K562 (cell line): ENCODE measurements around the gene CCDC77. TPM values are rescaled to one million over a fixed set of nuclear protein-coding genes. Genes with fewer than 3 reads are reported as not detected.
A peak's percentile ranks its signal among the peaks of the same experiment; 100 is the strongest.

Experiments used
- ADNP ChIP-seq: fragments of 200-800 bp; sonication (Bioruptor generic); IDR thresholded peaks from 2 replicates; pipeline ENCODE4 v1.6.1; 2016; ENCODE audit warnings: missing genetic modification characterization, missing compliant biosample characterization
- ETV5 ChIP-seq: sonication (generic); formaldehyde crosslinking; IDR thresholded peaks from 2 replicates; pipeline ENCODE4 v1.4.0; 2020; ENCODE audit warnings: low read depth, mild to moderate bottlenecking, missing genetic modification reagents
- LEF1 ChIP-seq: fragments of 450-650 bp; IDR thresholded peaks from 2 replicates; pipeline ENCODE4 v1.6.1; 2016; ENCODE audit warnings: mild to moderate bottlenecking
- PRPF4 ChIP-seq: fragments of 200-400 bp; formaldehyde crosslinking; IDR thresholded peaks from one replicate; pipeline ENCODE4 v1.6.1; 2017; ENCODE audit warnings: low read length, low read depth, mild to moderate bottlenecking; ENCODE audit not compliant: insufficient read depth, poor library complexity, severe bottlenecking
- RBM15 ChIP-seq: fragments of 200-400 bp; formaldehyde crosslinking; IDR thresholded peaks from 2 replicates; pipeline ENCODE4 v1.6.1; 2018; ENCODE audit warnings: mild to moderate bottlenecking, low read length, moderate library complexity; ENCODE audit not compliant: insufficient read depth
- ZNF121 ChIP-seq: sonication (generic); formaldehyde crosslinking; conservative IDR thresholded peaks from 2 replicates; pipeline ENCODE4 v1.8.0; 2022; ENCODE audit warnings: missing genetic modification reagents
- ZNF584 ChIP-seq: fragments of 200-800 bp; sonication (Bioruptor generic); IDR thresholded peaks from 2 replicates; pipeline ENCODE4 v1.6.1; 2016; ENCODE audit warnings: low read depth, mild to moderate bottlenecking, missing genetic modification characterization, missing compliant biosample characterization
- polyA plus RNA-seq, 8 experiments: library from polyadenylated mRNA; depleted of rRNA in 4 of 8; stranded (reverse) in 5 of 8; unstranded in 3 of 8; fragments of >200 nt; fragmentation: Nextera tagmentation in 2 of 8; fragmentation: Illumina TruSeq in 1 of 8; extraction: Ambion mirVana in 2 of 8; extraction: Trizol in 1 of 8; gene quantifications; 2 replicates each; pipeline versions ENCODE4 v1.2.1 to v1.2.3, GENCODE V29; 2011 to 2014; ENCODE audit warnings: inconsistent platforms in 1 of 8, missing spikeins in 1 of 8
- total RNA-seq, 7 experiments: library from RNA; depleted of rRNA in 6 of 7; stranded (reverse); fragments of >200 nt in 6 of 7; fragmentation: Illumina TruSeq in 2 of 7; extraction: Trizol in 2 of 7; gene quantifications; 2 replicates each; pipeline versions ENCODE4 v1.2.1 to v1.2.3, GENCODE V29; 2011 to 2021; ENCODE audit warnings: low replicate concordance in 1 of 7
- TF ChIP-seq, protein P1 (sequence below): fragments of 450-650 bp; IDR thresholded peaks from 2 replicates; pipeline ENCODE4 v1.6.1; 2017; ENCODE audit warnings: antibody characterized with exemption, mild to moderate bottlenecking
- TF ChIP-seq, protein P2 (sequence below): fragments of 200-400 bp; formaldehyde crosslinking; IDR thresholded peaks from 2 replicates; pipeline ENCODE4 v1.6.1; 2017; ENCODE audit warnings: mild to moderate bottlenecking, low read depth, low read length, moderate library complexity
- TF ChIP-seq, protein P3 (sequence below): fragments of 250-450 bp; sonication (Bioruptor Pico); IDR thresholded peaks from 2 replicates; pipeline ENCODE4 v1.4.0; 2020
- TF ChIP-seq, protein P4 (sequence below), 3 experiments: IDR thresholded peaks in 2 of 3; conservative IDR thresholded peaks in 1 of 3; 2 replicates each; pipeline ENCODE4 v1.5.1; 2011 to 2012; ENCODE audit warnings: low read length in 3 of 3, mild to moderate bottlenecking in 3 of 3, control low read depth in 2 of 3, improper control_type of control experiment in 1 of 3, inconsistent platforms in 1 of 3, low read depth in 1 of 3, mixed read lengths in 1 of 3, moderate library complexity in 1 of 3; ENCODE audit not compliant: insufficient read depth in 2 of 3
- TF ChIP-seq, protein P5 (sequence below): fragments of 450-650 bp; conservative IDR thresholded peaks from 2 replicates; pipeline ENCODE4 v1.6.1; 2016; ENCODE audit warnings: missing genetic modification characterization, low read depth, mild to moderate bottlenecking, control low read depth, missing compliant biosample characterization

CCDC77 gene
- total and polyA plus RNA-seq, 9 of the 15 experiments (the other 6 are each of a cell fraction or from before 2014, with no cell fraction given), result 10.5 to 26.5 (median 17.8) TPM

DNA sequence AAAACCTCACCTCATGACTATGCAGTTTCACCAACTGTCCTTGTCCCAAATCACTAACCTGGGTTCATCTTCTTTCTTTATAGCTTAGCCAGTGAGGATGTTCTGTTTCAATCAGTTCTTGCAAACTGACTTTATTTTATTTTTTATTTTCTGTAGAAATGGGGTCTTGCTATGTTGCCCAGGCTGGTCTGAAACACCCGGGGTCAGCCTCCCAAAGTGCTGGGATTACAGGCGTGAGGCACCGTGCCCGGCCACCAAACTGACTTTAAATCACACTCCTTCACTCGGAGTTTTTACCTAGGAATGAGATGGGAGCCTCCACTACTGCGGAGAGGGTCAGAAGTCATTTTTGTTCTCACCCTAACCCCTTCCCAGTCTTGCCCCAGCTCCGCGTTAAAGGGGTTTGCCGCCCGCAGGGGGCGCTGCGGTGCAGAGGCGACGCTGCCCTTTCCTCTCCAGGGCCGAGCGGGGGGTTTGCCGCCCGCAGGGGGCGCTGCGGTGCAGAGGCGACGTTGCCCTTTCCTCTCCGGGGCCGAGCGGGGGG lies 51.3 kb downstream of the CCDC77 start (continued):
- TF ChIP-seq, protein P1, sequence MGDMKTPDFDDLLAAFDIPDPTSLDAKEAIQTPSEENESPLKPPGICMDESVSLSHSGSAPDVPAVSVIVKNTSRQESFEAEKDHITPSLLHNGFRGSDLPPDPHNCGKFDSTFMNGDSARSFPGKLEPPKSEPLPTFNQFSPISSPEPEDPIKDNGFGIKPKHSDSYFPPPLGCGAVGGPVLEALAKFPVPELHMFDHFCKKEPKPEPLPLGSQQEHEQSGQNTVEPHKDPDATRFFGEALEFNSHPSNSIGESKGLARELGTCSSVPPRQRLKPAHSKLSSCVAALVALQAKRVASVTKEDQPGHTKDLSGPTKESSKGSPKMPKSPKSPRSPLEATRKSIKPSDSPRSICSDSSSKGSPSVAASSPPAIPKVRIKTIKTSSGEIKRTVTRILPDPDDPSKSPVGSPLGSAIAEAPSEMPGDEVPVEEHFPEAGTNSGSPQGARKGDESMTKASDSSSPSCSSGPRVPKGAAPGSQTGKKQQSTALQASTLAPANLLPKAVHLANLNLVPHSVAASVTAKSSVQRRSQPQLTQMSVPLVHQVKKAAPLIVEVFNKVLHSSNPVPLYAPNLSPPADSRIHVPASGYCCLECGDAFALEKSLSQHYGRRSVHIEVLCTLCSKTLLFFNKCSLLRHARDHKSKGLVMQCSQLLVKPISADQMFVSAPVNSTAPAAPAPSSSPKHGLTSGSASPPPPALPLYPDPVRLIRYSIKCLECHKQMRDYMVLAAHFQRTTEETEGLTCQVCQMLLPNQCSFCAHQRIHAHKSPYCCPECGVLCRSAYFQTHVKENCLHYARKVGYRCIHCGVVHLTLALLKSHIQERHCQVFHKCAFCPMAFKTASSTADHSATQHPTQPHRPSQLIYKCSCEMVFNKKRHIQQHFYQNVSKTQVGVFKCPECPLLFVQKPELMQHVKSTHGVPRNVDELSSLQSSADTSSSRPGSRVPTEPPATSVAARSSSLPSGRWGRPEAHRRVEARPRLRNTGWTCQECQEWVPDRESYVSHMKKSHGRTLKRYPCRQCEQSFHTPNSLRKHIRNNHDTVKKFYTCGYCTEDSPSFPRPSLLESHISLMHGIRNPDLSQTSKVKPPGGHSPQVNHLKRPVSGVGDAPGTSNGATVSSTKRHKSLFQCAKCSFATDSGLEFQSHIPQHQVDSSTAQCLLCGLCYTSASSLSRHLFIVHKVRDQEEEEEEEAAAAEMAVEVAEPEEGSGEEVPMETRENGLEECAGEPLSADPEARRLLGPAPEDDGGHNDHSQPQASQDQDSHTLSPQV, result no peak
- TF ChIP-seq ETV5, result no peak
- no peak for TF ChIP-seq LEF1
- TF ChIP-seq ZNF121 (CRISPR knock-in tag), result peak; percentile 74
- TF ChIP-seq RBM15, result no peak
- TF ChIP-seq, protein P2, sequence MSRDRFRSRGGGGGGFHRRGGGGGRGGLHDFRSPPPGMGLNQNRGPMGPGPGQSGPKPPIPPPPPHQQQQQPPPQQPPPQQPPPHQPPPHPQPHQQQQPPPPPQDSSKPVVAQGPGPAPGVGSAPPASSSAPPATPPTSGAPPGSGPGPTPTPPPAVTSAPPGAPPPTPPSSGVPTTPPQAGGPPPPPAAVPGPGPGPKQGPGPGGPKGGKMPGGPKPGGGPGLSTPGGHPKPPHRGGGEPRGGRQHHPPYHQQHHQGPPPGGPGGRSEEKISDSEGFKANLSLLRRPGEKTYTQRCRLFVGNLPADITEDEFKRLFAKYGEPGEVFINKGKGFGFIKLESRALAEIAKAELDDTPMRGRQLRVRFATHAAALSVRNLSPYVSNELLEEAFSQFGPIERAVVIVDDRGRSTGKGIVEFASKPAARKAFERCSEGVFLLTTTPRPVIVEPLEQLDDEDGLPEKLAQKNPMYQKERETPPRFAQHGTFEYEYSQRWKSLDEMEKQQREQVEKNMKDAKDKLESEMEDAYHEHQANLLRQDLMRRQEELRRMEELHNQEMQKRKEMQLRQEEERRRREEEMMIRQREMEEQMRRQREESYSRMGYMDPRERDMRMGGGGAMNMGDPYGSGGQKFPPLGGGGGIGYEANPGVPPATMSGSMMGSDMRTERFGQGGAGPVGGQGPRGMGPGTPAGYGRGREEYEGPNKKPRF, result no peak
- TF ChIP-seq ADNP (tag), result peak; percentile 75
- TF ChIP-seq, protein P3, sequence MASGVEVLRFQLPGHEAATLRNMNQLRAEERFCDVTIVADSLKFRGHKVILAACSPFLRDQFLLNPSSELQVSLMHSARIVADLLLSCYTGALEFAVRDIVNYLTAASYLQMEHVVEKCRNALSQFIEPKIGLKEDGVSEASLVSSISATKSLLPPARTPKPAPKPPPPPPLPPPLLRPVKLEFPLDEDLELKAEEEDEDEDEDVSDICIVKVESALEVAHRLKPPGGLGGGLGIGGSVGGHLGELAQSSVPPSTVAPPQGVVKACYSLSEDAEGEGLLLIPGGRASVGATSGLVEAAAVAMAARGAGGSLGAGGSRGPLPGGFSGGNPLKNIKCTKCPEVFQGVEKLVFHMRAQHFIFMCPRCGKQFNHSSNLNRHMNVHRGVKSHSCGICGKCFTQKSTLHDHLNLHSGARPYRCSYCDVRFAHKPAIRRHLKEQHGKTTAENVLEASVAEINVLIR (CRISPR knock-in tag), result no peak
- TF ChIP-seq ZNF584 (CRISPR knock-in tag), result no peak
- peak; percentile 39 for TF ChIP-seq PRPF4
- TF ChIP-seq, protein P4, sequence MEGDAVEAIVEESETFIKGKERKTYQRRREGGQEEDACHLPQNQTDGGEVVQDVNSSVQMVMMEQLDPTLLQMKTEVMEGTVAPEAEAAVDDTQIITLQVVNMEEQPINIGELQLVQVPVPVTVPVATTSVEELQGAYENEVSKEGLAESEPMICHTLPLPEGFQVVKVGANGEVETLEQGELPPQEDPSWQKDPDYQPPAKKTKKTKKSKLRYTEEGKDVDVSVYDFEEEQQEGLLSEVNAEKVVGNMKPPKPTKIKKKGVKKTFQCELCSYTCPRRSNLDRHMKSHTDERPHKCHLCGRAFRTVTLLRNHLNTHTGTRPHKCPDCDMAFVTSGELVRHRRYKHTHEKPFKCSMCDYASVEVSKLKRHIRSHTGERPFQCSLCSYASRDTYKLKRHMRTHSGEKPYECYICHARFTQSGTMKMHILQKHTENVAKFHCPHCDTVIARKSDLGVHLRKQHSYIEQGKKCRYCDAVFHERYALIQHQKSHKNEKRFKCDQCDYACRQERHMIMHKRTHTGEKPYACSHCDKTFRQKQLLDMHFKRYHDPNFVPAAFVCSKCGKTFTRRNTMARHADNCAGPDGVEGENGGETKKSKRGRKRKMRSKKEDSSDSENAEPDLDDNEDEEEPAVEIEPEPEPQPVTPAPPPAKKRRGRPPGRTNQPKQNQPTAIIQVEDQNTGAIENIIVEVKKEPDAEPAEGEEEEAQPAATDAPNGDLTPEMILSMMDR (IDR thresholded peaks at IDR 0.05 in 2 of 3, conservative IDR thresholded peaks at IDR 0.05 in 1 of 3; ENCODE audit: insufficient read depth in 2 of 3, low read depth in 1 of 3, low read length in 3 of 3), result peak in 1 of 3 experiments; percentile 78; a peak in 2 of 6 replicates
- TF ChIP-seq, protein P5, sequence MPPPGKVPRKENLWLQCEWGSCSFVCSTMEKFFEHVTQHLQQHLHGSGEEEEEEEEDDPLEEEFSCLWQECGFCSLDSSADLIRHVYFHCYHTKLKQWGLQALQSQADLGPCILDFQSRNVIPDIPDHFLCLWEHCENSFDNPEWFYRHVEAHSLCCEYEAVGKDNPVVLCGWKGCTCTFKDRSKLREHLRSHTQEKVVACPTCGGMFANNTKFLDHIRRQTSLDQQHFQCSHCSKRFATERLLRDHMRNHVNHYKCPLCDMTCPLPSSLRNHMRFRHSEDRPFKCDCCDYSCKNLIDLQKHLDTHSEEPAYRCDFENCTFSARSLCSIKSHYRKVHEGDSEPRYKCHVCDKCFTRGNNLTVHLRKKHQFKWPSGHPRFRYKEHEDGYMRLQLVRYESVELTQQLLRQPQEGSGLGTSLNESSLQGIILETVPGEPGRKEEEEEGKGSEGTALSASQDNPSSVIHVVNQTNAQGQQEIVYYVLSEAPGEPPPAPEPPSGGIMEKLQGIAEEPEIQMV (tag), result no peak
